Peyer's patch (tissue), 4 donors: ENCODE results near the gene CCDC28B.

Source experiments
- CTCF ChIP-seq, 6 experiments: fragments of 450-650 bp in 4 of 6; fragments of 200-600 bp in 2 of 6; sonication (generic) in 1 of 6; IDR thresholded peaks; one replicate each; pipeline ENCODE4 v1.5.1; 2017 to 2019; ENCODE audit warnings: antibody characterized with exemption in 6 of 6, mild to moderate bottlenecking in 3 of 6, moderate library complexity in 1 of 6
- POLR2A ChIP-seq, 2 donors: fragments of 450-650 bp; IDR thresholded peaks; one replicate each; pipeline ENCODE4 v1.5.1; 2017; ENCODE audit warnings: antibody characterized with exemption in 2 of 2, mild to moderate bottlenecking in 2 of 2, moderate library complexity in 2 of 2

DNA sequence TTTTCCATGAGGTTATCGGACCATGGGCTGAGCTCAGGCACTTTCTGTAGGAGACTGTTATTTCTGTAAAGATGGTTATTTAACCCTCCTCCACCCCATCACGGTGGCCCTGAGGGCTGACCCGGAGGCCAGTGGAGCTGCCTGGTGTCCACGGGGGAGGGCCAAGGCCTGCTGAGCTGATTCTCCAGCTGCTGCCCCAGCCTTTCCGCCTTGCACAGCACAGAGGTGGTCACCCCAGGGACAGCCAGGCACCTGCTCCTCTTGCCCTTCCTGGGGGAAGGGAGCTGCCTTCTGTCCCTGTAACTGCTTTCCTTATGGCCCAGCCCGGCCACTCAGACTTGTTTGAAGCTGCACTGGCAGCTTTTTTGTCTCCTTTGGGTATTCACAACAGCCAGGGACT, 2.6 kb upstream of the CCDC28B start:
- TF ChIP-seq CTCF (IDR thresholded peaks at IDR 0.05) = no peak
- no peak for TF ChIP-seq POLR2A (IDR thresholded peaks at IDR 0.05)
